ENCODE measurements around the gene TEDC1.

- no peak for TF ChIP-seq CTCF (conservative IDR thresholded peaks at IDR 0.05 in 1 of 2, IDR thresholded peaks at IDR 0.05 in 1 of 2; ENCODE audit: extremely low read depth in 1 of 2, insufficient read depth in 1 of 2, low read depth in 1 of 2, low read length in 2 of 2)
- TF ChIP-seq EZH2 (IDR thresholded peaks at IDR 0.05; ENCODE audit: borderline replicate concordance, low read length), result no peak
These were observed 3.5 kb upstream of the TEDC1 start for GRCh38 chr14:105487449-105487985.

All from mammary epithelial cell (primary cell).